Stimulated activated CD8-positive, alpha-beta memory T cell treated with anti-CD3 and anti-CD28 coated beads, Interleukin-4, amount 100 ng/mL, for 48 hours (primary cell): ENCODE measurements around the gene ARHGEF16.

Experiments
- DNase-seq: peaks from one replicate; pipeline ENCODE4 v3.0.0-alpha.2; 2020

ARHGEF16 gene

DNA sequence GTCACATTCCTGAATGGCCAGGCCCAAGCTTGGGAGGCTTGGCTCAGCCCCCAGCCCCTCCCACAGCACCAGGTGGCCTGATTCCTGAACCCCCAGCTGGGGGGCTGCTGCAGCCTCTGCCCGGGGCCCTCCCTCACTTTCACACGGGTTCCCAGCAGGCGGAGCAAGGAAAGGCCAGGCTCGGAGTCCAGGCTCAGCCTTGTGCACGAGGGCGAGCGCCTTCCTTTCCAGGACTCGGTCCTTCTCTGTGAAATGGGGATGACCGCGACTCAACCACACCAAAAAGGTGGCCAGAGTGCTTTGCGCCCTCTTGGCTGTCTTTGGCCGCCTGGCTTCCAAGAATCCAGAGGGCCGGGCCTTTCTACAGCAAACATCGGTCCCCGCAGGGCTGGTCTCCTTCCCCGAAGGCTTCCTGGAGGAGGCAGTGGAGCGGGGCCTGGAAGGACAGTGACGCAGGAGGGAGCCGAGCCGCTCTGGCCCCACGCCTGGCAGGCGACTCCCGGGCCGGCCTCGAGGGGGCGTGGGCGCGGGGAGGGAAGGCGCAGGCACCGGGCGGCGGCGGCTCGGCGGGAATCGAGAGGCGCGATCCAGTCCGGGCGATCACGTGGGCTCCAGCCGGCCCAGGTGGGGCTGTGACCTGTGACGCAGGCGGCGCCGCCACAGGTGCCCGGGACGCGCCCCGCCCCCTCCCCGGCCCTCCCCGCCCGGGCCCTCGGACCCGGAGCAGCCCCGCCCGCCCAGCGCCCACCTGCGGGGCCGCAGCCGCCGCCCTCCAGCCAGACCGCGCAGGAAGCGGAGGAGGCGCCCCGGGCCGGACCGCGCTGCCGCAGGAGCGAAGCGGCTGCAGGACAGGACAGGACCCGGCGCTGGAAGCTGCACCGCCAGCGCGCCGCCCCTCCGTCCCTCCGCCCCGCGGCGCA, at the start of gene ARHGEF16:
Gene ARHGEF16, plus strand, starts transcription at position 775 of the 920 bp plus-strand sequence. CDS start 8,420 bp downstream, outside the sequence.
- peak; percentile 45 for DNase-seq

GRCh38 chr1:3404801-3405200, 49.7 kb upstream of the ARHGEF16 start:
- DNase-seq = no peak

GRCh38 chr1:3405491-3405890, 49.0 kb upstream of the ARHGEF16 start:
- DNase-seq = no peak

- DNase-seq = no peak
Observed at GRCh38 chr1:3405974-3406867, 48.2 kb upstream of the ARHGEF16 start.

DNA sequence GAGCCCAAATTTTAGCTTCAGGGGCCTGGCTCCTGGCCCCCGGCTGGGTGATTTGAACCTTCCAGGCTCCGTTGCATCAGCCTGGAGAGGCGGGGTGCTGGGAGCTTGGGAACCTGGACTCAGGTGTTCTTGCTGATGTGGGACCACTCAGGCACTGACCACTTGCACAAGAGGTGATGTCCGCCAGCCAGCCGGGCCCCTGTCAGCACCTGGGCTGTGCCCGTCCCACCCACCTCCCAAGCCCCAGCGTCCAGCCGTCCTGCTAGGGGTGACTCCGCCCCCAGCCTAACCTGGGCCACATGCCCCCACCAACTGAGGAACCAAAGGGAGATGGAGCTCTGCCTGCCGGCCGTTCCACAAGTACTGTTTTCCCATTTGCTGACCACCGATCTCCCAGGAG, 47.4 kb upstream of the ARHGEF16 start:
- no peak for DNase-seq

DNA sequence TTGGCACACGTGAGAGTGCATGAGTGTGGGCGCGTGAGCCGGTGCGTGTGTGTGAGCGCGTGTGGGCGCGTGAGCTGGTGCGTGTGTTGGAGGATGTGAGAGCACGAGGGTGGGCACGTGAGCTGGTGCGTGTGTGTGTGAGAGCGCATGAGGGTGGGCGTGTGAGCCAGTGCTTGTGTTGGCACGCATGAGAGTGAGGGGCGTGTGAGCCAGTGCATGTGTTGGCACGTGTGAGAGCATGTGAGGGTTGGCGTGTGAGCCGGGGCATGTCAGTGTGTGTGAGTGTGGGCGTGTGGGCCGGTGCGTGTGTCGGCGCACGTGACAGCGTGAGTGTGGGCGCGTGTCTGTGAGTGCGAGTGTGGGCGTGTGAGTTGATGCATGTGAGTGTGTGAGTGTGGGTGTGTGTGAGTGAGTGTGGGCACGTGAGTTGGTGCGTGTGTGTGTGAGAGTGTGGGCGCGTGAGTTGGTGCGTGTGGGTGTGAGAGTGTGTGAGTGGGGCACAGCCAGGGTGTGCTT, 45.7 kb upstream of the ARHGEF16 start:
- no peak for DNase-seq

DNA sequence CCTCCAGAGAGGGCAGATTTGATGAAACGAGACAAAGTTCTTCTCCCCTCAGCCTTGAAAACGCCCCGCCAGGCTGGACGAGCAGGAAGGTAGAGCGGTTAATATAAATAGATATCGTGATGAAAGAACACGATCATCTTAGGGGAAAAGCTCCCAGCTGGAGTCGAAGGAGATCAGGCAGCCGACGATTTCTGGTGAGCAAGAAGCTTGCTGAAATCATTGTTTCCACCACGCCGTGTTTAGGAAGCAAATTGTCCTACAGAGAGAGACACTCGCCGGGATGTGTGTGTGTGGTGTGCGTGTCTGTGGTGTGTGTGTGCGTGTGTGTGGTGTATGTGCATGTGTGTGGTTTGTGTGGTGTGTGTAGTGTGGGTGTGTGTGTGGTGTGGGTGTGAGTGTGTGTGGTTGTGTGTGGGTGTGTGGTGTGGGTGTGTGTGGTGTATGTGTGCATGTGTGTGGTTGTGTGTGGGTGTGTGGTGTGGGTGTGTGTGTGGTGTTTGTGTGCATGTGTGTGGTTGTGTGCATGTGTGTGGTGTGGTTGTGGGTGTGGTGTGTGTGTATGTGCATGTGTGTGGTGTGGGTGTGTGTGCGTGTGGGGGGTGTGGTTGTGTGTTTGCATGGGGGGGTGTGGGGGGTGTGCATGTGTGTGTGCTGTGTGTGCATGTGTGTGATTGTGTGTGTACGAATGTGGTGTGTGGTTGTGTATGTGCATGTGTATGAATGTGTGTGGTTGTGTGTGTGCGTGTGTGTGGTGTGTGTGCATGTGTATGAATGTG, 44.9 kb upstream of the ARHGEF16 start:
- DNase-seq = no peak

DNA sequence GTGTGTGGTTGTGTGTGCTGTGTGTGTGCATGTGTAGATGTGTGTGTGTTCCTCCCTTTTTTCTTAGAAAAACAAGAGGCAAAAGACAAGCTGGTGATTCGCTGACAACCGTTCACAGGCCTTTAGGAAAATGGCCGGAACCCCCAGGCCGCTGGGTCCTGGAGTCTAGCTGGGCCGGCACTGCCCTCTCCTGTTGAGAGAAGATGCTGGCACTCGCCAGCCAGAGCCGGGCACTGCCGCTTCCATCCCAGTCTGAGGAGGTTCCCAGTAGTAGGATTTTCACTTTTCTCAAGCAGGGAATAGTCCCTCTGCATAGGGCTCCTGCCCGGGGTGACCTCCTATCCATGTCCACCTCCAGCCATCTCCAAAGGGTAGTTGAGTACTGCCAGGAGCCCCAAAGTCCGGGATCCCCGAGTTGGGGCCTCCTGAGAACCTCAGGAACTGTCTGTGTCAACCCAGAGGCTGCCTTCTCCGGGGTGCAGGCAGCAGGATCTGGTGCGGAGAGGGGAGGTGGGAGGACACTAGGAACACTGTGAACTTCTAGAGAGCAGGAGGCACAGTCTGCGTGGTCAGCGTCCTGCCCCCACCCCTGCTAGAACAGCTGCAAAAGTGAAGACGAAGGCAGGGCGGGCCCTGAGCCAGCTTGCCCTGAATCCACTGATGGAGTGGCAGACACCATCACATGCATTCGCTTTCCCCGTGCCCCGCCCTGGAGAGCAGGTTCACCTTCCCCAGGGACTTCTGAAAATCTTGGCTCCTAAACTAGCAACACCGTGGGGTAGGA, 44.1 kb upstream of the ARHGEF16 start:
- no peak for DNase-seq

DNA sequence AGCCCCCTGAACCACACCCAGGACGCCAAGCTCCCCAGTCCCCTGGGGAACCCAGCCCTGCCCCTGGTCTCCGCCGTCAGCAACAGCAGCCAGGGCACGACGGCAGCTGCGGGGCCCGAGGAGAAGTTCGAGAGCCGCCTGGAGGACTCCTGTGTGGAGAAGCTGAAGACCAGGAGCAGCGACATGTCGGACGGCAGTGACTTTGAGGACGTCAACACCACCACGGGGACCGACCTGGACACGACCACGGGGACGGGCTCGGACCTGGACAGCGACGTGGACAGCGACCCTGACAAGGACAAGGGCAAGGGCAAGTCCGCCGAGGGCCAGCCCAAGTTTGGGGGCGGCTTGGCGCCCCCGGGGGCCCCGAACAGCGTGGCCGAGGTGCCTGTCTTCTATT, 42.7 kb upstream of the ARHGEF16 start:
- DNase-seq = no peak

DNA sequence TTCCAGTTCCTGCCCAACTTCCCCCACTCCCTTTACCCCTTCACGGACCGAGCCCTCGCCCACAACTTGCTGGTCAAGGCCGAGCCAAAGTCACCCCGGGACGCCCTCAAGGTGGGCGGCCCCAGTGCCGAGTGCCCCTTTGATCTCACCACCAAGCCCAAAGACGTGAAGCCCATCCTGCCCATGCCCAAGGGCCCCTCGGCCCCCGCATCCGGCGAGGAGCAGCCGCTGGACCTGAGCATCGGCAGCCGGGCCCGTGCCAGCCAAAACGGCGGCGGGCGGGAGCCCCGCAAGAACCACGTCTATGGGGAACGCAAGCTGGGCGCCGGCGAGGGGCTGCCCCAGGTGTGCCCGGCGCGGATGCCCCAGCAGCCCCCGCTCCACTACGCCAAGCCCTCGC, 42.1 kb upstream of the ARHGEF16 start:
- DNase-seq = no peak

- no peak for DNase-seq
Observed at GRCh38 chr1:3413975-3414710, 40.3 kb upstream of the ARHGEF16 start.

DNA sequence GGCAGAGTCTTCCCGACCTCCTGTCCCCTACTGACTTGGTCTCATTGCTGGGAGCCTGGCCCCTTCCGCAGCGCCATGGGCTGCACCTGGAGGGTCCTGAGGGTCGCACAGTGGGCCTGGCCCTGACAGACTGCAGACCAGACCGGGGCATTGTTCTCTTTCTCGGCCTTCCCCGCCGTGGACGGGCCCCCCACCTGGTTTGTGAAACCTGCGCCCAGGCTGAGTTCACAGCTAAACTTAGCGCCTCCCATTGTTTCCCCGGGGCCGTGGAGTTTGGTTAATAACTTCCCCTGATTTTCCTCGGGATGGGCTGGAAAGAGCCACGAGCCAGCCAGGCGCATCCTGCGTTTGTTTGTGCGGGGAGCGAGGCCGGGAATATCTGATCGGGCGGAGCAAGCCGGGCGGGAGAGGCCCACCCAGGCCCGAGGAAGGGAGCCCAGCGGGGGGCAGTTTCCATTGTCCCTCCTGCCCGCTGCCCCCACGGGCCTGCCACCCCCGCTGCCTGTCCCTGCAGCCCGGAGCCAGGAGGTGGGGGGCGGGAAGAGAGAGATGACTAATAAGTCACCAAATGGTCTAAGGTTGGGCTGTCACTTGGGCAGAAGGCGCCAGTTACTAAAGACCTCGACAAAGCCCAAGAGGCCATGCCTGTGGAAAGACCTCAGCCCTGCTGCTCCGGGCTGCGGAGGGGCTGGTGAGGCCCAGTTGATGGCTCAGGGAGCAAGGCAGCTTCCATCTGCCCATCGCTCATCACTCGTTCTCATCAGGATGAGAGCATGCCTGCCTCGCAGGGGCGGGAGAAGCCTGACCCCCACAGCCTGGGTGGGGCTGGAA, 39.0 kb upstream of the ARHGEF16 start:
- DNase-seq = no peak

DNA sequence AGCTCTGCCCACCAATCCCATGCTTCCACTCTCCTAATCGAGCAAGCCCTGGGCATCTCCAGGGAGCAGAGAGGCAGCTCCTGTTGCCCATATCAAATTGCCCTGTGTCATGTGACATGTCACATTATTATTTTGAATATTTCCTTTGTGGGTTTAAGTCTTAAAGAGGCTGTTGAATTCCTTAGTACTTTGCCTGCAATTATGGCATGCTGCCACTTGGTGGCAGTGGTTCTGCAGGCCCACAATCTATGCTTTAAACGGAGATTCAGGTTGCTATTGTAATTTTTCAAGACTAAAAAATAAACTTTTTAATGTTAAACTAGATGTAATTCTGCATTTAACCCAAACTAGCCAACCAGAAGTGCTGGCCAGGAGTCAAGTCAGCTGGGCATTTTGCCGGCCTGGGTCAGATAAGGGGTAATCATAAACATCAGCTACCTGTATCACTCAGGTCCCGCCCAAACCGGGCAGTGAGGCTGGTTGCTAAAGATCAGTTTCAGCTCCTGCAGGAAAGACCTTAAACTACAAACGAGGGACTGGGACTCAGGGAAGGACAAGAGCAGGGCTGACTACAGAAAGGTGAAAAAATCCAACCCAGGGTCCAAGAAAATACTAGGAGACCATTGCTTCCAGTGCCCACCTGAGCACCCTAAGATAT, 37.3 kb upstream of the ARHGEF16 start:
- DNase-seq = no peak

GRCh38 chr1:3417934-3418333, 36.5 kb upstream of the ARHGEF16 start:
- DNase-seq = no peak

DNA sequence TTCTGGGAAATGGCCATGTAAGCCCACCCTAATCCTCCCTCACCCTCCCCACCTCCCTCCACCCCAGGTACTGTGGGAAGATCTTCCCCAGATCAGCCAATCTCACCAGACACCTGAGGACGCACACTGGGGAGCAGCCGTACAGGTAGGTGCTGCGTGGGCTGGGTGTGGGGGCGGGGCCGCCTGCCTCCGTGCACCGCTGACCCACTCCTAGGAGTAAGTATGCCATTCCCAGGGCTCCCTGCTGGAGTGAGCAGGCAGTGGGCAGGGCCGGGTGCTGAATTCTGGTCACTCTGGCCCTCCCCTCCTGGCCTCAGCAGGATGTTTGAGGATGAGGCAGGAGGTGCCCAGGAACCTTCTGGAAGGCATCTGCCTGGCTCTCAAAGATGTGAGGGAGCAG, 35.9 kb upstream of the ARHGEF16 start:
- no peak for DNase-seq

GRCh38 chr1:3419415-3420204, 34.9 kb upstream of the ARHGEF16 start:
- DNase-seq = no peak

GRCh38 chr1:3420218-3420951, 34.1 kb upstream of the ARHGEF16 start:
- no peak for DNase-seq

GRCh38 chr1:3422638-3423037, 31.8 kb upstream of the ARHGEF16 start:
- DNase-seq = no peak
